Lower lobe of right lung (tissue), 2 donors: ENCODE results near the gene GTF2A2. TPM values are rescaled to one million over a fixed set of nuclear protein-coding genes. Genes with fewer than 3 reads are reported as not detected.

Experiments used
- ATAC-seq, 2 donors: fragments of 200-7000 bp; cut with Tn5 transposase; one replicate each; pipeline ENCODE4 v1.9.1; 2020 to 2022; ENCODE audit warnings: mild to moderate bottlenecking in 2 of 2, moderate library complexity in 2 of 2
- DNase-seq: peaks from one replicate; pipeline ENCODE4 v3.0.0-alpha.2; 2020
- H3K27ac ChIP-seq: fragments of 200-600 bp; one replicate; pipeline ENCODE4 v1.8.0; 2022
- H3K27me3 ChIP-seq: fragments of 200-600 bp; one replicate; pipeline ENCODE4 v1.8.0; 2022; ENCODE audit warnings: low read depth
- H3K36me3 ChIP-seq: fragments of 200-600 bp; one replicate; pipeline ENCODE4 v1.8.0; 2022; ENCODE audit warnings: mild to moderate bottlenecking
- H3K4me1 ChIP-seq: fragments of 200-600 bp; one replicate; pipeline ENCODE4 v1.8.0; 2022
- H3K4me3 ChIP-seq: fragments of 200-600 bp; one replicate; pipeline ENCODE4 v1.8.0; 2022; ENCODE audit warnings: mild to moderate bottlenecking
- H3K9me3 ChIP-seq: fragments of 200-600 bp; one replicate; pipeline ENCODE4 v1.8.0; 2022
- intact Hi-C: fragments of 100-400 bp; cut with DNase I; formaldehyde crosslinking; loops from one replicate; pipeline ENCODE4 v1.11.0; 2022
- total RNA-seq: library from RNA; stranded (reverse); fragmentation: NEBNext Ultra II Directional; extraction: Animal tissue kit (Norgen Biotek cat#: 25700); gene quantifications from one replicate; pipeline ENCODE4 v1.2.1, GENCODE V29; 2021
- TF ChIP-seq, protein P1 (sequence below): fragments of 200-600 bp; IDR thresholded peaks from one replicate; pipeline ENCODE4 v1.8.0; 2022; ENCODE audit warnings: antibody characterized with exemption, mild to moderate bottlenecking
- donor health status: DM: no; HTN: yes; CAD: no; lungs with severe emphysema.

Gene GTF2A2
- total RNA-seq, 1 donor from 2014 or later: 89.4 TPM

DNA sequence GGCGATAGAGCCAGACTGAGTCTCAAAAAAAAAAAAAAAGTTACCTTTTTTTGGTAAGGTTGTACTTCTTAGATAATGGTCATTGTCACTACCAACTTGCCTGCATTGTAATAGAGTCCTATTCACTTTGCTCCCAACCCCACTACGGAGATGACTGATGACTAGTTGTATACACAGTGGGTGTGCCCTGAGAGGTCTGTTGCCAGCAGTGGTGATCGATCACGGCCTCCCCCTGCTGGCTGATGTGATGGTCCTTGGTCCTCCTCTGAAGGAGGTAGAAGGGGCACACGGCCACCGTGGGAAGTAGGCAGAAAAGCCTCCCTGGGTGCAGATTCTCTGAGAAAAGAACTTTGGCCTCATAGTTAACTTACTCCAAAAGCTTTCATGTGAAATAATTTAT, 35.0 kb downstream of the GTF2A2 start:
- DNase-seq: peak; percentile 47
- Histone ChIP-seq H3K36me3 (no peaks in the 10 kb centered on the region), H3K27me3 (no peaks in the 10 kb centered on the region), H3K4me3 (no peak overlapping the region), H3K27ac (no peak overlapping the region), H3K4me1 (no peaks in the 10 kb centered on the region), H3K9me3 (no peaks in the 10 kb centered on the region)
- peak in 1 of 2 donors; percentile 58 for ATAC-seq
- TF ChIP-seq, protein P1, sequence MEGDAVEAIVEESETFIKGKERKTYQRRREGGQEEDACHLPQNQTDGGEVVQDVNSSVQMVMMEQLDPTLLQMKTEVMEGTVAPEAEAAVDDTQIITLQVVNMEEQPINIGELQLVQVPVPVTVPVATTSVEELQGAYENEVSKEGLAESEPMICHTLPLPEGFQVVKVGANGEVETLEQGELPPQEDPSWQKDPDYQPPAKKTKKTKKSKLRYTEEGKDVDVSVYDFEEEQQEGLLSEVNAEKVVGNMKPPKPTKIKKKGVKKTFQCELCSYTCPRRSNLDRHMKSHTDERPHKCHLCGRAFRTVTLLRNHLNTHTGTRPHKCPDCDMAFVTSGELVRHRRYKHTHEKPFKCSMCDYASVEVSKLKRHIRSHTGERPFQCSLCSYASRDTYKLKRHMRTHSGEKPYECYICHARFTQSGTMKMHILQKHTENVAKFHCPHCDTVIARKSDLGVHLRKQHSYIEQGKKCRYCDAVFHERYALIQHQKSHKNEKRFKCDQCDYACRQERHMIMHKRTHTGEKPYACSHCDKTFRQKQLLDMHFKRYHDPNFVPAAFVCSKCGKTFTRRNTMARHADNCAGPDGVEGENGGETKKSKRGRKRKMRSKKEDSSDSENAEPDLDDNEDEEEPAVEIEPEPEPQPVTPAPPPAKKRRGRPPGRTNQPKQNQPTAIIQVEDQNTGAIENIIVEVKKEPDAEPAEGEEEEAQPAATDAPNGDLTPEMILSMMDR: no peak
- intact Hi-C loops: no loop called here

DNA sequence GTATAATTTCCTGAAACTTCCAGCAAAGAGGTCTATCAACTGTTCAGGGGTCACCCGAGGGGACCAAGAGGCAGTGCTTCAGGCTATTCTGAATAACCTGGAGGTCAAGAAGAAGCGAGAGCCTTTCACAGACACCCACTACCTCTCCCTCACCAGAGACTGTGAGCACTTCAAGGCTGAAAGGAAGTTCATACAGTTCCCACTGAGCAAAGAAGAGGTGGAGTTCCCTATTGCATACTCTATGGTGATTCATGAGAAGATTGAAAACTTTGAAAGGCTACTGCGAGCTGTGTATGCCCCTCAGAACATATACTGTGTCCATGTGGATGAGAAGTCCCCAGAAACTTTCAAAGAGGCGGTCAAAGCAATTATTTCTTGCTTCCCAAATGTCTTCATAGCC, 38.9 kb downstream of the GTF2A2 start:
- H3K4me3 ChIP-seq: no peak overlapping the region
- peak in 1 of 2 donors; percentile 29 for ATAC-seq
- no peaks in the 10 kb centered on the region for H3K27me3 ChIP-seq
- no peak for DNase-seq
- no peaks in the 10 kb centered on the region for H3K9me3 ChIP-seq
- H3K4me1 ChIP-seq: no peaks in the 10 kb centered on the region
- TF ChIP-seq, protein P1: no peak
- H3K27ac ChIP-seq: no peak overlapping the region
- no peaks in the 10 kb centered on the region for H3K36me3 ChIP-seq
- intact Hi-C loops: no loop called here

DNA sequence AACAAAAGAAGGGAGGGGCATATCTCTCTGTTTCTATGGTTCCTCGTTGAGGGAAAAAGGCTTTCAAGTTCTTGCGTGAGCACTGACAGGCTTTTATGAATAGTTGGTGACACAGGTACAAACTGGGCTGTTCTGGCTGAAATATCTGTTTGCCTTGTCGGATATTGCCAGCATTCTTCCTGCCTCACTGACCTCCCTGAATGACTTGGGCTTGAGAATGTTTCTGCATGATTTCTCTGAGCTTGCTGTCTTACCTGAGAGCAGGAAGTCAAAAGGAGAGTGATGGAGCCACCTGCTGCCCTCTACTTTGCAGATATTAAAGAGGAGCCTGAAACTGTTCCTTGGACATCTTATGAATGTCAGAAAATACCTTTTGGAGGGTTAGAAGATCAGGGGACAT, 40.9 kb downstream of the GTF2A2 start:
- no peaks in the 10 kb centered on the region for H3K4me1 ChIP-seq
- TF ChIP-seq, protein P1: no peak
- DNase-seq (no peak), ATAC-seq (no peak)
- no peak overlapping the region for H3K4me3 ChIP-seq
- H3K27me3 ChIP-seq: no peaks in the 10 kb centered on the region
- no peak overlapping the region for H3K27ac ChIP-seq
- H3K36me3 ChIP-seq: no peaks in the 10 kb centered on the region
- H3K9me3 ChIP-seq: no peaks in the 10 kb centered on the region
- intact Hi-C loops: no loop called here

DNA sequence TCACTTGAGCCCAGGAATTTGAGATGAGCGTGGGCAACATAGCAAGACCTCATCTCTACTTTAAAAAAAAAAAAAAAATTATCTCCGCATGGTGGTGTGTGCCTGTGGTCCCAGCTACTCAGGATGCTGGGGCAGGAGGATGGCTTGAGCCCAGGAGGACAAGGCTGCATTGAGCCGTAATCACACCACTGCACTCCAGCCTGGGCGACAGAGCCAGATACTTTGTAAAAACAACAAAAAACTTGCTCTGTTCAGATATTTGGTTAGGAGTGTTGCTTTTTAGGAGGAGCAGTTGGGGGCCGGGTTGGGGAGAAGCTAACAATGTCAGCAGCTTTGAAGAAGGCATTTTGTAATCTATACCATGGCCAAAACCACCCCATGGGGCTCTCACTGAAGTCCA, 41.7 kb downstream of the GTF2A2 start:
- DNase-seq: no peak
- H3K27me3 ChIP-seq: no peaks in the 10 kb centered on the region
- TF ChIP-seq, protein P1: no peak
- intact Hi-C loops: no loop called here
- H3K36me3 ChIP-seq: no peaks in the 10 kb centered on the region
- no peak overlapping the region for H3K4me3 ChIP-seq
- H3K4me1 ChIP-seq: no peaks in the 10 kb centered on the region
- no peak for ATAC-seq
- no peak overlapping the region for H3K27ac ChIP-seq
- H3K9me3 ChIP-seq: no peaks in the 10 kb centered on the region

DNA sequence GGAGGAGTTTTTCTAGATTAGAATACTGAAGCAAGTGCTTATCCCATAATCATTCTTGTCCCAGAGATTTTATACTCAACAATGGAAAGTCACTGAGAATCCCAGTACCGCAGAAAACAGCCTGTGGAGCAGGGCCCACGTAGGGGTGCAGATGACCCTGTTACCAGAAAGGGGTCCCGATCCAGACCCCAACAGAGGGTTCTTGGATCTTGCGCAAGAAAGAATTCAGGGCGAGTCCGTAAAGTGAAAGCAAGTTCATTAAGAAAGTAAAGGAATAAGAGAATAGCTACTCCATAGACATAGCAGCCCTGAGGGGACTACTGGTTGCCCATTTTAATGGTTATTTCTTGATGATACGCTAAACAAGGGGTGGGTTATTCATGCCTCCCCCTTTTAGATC, 43.2 kb downstream of the GTF2A2 start:
- H3K4me1 ChIP-seq: no peaks in the 10 kb centered on the region

More for the DNA sequence above, 43.2 kb downstream of the GTF2A2 start:
- ATAC-seq (no peak), DNase-seq (no peak)
- no peak overlapping the region for H3K4me3 ChIP-seq
- no peaks in the 10 kb centered on the region for H3K9me3 ChIP-seq
- intact Hi-C loops: no loop called here
- TF ChIP-seq, protein P1: no peak
- no peak overlapping the region for H3K27ac ChIP-seq
- no peaks in the 10 kb centered on the region for H3K27me3 ChIP-seq
- H3K36me3 ChIP-seq: no peaks in the 10 kb centered on the region
